Measurements from ENCODE around the gene CCDC82. TPM values are rescaled to one million over a fixed set of nuclear protein-coding genes. Genes with fewer than 3 reads are reported as not detected.
A peak's percentile ranks its signal among the peaks of the same experiment; 100 is the strongest.

Gene CCDC82
- total RNA-seq, 2 donors from 2014 or later = 13.6 to 23.6 TPM

DNA sequence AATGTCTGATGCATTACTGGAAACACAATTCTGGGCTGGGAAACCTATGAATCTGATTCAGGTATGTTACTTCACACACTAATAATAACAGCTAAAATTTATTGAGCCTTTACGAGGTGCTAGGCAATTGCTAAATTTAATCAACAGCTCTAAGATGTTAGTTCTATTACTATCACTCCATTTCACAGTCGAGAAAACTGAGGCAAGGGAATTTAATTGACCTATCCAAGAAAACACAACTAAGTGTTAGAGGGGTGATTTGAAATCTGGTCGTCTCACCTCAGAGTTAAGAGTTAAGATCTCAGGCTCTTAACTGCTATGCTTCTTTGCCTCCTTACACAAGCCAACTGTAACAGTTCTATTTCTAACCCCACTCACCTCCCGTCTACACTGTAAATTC lies 55.5 kb downstream of the CCDC82 start:
- DNase-seq (no peak), ATAC-seq (no peak)
- intact Hi-C loops (cut with DNase I, micrococcal nuclease) = no loop called here

DNA sequence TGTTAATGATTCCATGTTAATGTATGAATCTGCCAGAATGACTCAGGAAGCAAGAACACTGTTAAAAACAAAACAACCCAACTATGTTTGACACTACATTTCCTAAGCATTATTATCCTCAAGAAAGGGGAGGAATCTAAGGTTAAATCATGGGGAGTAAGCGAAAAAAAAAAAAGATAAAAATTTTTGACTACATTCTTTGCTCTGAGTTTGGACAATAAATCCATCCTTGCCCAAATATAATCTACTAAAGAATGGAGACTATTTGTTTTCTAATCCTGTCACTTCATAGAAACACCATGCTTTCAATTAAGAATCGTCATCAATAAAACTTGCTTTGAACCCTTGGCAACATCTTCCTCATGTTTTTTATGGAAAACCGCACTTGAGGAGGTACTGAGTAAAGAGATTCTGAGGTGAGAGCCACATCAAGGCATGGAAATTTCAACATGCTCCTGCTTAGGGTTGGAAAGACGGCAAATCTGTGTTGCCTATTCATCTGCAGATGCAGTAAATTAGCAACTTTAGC lies 56.5 kb downstream of the CCDC82 start:
- intact Hi-C loops (cut with DNase I, micrococcal nuclease) = no loop called here
- ATAC-seq = no peak

DNA sequence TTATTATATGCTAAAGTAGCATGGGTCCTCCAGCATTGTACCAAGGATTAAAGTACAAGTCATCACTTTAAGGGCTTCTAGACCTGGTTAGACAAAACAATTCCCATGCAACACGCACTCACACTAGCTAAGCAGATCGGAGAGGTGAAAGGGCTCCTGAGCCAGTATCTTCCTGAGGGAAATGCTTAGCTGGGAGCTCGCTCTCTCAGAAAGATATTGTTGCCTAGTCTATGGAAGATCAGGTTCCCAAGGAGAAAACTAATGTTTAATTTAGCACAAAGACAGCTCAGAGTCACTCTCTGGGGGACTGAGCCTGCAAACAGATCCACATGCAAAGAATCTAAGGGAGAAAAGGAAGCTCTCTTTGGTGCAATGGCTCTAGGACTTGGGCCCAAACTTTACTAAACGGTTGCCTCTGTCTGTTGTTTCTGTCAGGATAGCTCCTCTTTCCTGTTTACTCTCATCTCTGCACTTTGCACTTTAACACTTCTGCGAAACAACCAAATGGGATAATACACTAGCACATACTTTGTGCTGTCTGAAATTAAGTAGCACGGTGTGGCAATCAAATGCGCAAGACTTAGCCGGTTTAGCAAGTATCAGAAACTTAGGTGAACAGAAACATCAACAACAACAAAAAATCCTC lies 57.5 kb downstream of the CCDC82 start:
- intact Hi-C loops (cut with DNase I, micrococcal nuclease) = no loop called here
- no peak for DNase-seq
- ATAC-seq = peak; percentile 71

More for the DNA sequence above, 56.5 kb downstream of the CCDC82 start:
- no peak for DNase-seq

DNA sequence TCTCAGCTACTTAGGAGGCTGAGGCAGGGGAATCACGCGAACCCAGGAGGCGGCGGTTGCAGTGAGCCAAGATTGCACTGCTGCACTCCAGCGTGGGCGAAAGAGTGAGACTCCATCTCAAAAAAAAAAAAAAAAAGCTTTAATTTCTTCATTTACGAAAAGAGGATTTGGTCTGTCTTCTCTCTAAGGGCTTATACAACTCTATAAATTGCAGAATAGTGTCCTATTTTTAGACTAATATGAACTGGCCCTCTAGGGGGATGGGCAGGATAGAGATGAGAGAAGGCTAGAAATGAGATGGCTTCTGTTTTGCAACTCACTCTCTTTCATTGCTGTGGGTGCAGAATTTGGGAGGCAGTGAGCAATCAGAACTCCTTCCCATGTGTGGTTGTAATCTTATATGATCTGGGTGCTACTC lies 58.0 kb downstream of the CCDC82 start:
- DNase-seq = no peak
- ATAC-seq = no peak
- intact Hi-C loops (cut with DNase I, micrococcal nuclease) = no loop called here

DNA sequence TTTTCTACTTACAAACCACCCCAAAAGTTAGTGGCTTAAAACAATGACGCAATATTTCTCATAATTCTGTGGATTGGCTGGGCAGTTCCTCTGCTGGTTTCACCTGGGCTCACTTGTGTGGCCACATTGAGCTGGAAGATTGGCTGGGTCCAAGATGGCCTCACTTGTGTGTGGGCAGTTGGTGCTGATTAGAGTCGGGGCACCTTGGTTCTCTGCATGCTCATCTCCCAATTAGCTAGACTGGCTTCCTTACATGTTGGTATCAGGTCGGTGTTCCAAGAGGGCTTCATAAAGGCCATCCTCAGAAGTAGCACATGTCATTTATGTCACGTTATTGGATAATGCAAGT lies 59.2 kb downstream of the CCDC82 start:
- ATAC-seq (no peak), DNase-seq (no peak)
- intact Hi-C loops (cut with DNase I, micrococcal nuclease) = no loop called here

DNA sequence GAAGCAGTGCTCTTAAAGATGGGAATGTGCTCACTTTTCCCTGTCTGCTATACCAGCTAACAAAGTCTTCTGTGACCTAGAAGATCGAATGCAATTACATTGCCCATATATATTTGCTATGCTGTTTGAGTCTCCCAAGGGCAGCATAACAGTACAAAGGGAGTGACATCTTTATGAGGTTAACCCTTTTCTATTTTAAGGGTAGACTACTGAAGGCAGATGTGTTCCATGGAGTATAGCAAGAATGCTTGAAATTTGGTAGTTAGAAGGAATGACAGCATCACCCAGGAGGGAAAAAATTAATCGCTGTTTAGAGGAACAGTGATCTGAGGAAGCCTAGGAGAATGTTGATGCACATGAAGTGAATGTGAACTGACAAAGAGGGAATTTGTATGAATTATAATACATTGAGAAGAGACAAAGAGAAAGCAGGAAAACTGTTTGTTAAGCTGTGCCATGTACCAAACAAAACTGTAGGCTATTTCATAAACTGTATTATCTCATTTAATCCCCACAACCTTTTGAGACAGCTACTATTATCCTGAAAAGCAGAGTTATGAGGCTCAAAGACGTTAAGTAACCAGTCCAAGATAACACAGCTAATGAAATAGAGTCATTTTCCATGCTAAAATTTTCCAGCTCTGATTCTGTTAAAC lies 59.7 kb downstream of the CCDC82 start:
- ATAC-seq = no peak
- DNase-seq = no peak
- intact Hi-C loops (cut with DNase I, micrococcal nuclease) = no loop called here

DNA sequence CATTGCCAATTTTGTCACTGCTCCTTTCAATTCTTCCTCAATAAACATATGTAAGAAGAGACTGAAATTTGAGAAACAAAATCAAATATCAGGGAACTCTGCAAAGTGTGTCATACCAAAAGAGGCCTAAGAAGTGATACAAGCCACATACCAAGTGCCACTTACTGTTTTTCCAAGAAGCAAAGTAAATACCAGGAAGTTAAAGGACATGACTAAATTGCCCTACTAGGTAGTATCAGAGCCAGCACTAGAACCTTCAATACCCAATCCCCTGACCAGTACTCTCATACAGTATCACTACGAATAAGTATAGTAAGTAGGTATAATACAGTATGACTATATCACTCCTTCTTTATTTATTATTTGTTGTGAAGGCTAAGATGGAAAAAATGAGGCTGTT lies 60.3 kb downstream of the CCDC82 start:
- intact Hi-C loops (cut with DNase I, micrococcal nuclease) = no loop called here
- ATAC-seq (peak; percentile 52), DNase-seq (no peak)

DNA sequence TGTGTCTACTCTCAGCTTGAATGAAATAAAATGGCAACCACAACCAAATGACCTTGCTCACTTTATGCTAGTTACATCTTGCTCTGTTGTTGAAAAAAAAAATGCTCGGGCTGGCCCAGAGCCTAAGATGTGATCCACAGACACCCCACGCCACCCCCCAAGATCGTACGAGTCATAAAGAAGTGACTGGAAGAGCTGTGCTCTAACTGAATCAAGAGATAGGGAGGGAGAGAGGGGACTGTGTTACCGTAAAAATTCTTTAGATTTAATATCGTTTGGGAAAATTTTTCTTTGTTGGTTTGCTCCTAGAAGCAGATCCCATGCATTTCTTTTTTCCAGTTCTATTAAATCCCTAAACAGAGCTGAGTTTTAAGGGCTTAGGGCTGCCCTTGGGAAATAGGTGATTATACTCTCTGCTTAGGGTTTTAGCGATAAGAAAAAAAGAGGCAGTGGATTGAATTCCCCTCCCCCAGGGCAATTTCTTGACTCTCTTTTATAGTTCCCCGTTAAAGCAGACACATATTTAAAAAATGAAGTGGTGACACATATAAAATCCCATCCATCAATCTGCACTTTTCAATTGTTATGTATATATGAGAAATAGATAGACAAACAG lies 61.2 kb downstream of the CCDC82 start:
- no peak for DNase-seq
- no peak for ATAC-seq
- intact Hi-C loops (cut with DNase I, micrococcal nuclease) = no loop called here

DNA sequence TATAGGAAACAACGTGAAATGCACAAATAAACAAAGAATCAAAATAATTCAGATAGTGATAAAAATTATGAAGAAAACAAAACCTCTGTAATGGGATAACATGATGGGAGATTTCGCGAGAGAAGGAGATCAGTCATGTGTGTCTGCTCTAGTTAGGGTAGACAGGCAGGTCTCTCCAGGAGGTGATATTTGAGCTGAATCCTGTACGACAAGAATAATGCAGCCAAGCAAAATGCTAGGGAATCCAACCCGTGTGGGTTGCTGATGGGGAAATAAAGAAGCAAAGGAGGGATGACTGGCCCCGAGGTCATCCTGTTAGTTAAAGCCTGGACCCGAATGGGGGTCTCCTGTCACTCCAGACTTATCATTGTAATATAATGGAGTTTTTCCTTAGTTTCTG lies 62.8 kb downstream of the CCDC82 start:
- no peak for ATAC-seq

DNA sequence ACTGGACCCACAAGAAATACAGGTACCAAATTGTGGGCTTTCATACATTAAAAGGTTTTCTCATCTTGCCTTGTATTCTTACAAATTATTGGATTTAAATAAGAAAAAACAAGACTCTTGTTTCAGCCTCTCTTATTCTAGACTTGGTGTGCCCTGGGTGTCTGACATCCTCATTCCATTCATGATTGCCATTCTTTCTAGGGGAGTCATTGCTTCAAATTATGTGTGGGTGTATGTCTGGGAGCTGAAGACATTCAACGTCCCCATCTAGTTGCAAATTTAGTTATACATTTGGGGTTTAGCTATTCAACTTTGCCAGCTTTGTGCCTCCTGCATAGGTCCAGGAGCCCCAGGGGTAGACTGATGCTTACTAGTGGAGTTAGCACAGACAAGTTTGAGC lies 64.8 kb downstream of the CCDC82 start:
- intact Hi-C loops (cut with DNase I, micrococcal nuclease) = no loop called here
- ATAC-seq = no peak
- DNase-seq = no peak

More for the DNA sequence above, 62.8 kb downstream of the CCDC82 start:
- no peak for DNase-seq
- intact Hi-C loops (cut with DNase I, micrococcal nuclease) = no loop called here

DNA sequence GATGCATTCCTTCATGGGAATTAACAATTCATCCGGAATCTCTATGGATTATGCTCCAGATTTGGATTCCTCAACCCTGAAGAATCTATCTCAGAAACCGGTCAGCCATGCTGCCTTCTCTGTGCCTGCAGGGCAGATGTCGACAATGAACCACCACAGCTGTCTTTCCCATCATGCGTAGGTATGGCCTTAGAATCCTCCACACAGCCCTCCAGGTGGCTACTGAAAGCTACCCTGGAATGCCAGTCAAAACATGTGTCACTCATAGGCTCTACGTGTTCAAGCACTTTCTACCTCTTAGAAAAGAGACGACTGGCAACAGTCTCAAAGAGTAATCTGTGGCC lies 66.1 kb downstream of the CCDC82 start:
- no peak for DNase-seq
- ATAC-seq = no peak
- intact Hi-C loops (cut with DNase I, micrococcal nuclease) = no loop called here

DNA sequence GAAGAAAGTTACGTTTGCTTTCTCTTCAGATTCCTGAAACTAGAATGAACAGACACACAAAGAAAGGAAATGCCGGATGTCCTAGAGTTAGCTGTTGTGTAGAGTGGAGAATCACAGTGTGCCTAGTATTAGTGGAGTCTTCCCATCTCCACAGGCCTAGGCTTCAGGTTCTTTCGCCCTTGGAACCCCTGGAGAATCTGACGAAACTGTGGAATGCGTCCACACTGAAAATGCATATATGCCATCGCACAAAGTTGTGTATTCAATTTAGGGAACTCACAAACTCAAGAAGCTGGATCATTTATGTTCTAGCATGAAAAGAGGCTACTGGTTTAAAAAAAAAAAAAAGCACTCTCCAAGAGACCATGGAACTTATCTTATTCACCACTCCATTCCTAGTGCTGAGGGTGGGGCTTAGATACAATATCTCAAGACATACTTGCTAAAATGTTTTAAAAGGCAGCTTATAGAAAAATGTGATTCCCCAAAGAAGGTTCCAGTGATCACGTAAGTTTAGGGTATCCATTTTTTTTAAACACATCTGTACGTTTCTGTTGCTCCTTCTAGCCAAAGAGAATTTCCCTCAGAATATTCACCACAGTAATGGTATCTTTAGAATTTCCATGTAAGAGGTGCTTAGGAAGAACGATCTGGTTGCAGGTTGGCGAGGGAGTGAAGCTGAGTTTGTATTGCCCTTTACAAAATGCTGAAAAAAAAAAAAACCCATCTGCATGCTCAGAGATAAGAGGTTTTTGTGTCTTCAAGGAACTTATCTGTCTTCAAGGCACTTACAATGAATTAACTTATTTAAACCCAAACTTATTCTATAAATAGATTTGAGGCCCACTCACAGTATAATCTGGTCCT lies 66.7 kb downstream of the CCDC82 start:
- DNase-seq (no peak), ATAC-seq (no peak)
- intact Hi-C loops (cut with DNase I, micrococcal nuclease) = no loop called here

DNA sequence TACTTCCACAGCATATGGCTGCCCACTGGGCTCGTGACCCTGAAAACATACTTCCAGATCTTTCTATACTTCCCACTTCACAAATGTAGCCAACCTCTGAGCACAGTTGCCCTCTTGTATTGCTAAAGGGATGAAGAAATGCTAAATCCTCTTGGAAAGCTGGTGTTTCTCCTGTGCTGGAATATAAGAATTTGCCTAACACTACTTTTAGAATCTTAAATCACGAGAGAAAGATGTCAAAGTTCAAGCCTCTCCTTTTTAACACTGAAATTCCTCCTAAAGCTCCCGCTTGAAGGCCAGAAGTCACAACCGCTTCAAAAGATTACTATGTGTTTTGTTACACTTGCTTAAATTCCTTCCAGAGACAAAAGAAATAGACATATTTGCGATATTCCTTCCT lies 68.6 kb downstream of the CCDC82 start:
- intact Hi-C loops (cut with DNase I, micrococcal nuclease) = no loop called here
- ATAC-seq (no peak), DNase-seq (no peak)

DNA sequence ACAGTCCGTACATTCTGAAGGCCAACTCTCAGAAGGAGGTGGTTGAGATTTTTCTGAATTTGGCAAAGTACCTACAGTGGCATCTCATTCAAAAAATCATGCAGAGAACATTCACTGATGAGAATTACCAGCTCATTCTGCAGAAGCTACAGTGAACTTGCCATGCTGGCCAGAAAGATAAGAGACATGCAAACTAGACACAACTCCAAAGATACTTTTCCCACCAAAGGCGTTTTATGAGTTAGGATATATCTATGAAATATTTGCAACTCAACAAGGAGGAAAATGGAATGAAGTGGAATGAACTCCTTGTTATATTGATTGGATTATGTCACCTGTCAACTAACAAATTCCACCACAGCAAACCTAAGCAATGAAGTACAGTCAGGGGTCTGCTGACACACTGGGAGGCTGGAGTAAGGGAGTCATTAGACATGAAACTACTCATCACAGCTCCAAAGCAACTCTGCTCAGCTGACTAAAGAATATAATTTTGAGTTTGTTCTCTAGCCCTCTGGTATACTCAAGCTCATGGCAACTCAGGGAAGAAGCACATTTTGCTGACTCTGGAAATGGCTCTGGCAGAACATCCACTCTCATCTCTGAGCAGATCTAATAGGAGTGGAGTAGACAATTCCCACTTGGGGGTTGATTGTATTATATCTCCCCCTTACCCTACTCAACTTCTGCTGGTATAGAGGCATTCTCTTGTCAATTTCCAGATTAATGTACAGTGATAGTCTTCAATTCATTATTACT lies 69.6 kb downstream of the CCDC82 start:
- intact Hi-C loops (cut with DNase I, micrococcal nuclease) = no loop called here
- no peak for DNase-seq
- ATAC-seq = no peak

DNA sequence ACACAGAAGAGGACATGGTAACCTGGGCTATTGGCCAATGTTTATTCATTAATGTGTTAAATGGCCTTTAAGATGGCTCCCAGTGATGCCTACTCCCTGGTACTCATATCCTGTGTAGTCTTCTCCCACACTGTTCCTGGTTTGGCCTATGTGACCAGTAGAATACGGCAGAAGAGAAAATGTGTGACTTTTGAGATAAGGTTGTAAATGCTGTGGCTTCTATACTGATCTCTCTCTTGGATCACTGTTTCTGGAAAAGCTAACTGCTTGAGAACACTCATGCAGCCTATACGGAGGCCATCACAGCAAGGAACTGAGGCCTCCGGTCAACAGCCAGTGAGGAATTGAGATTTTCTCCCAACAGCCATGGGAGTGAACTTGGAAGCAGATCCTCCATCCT lies 70.9 kb downstream of the CCDC82 start:
- intact Hi-C loops (cut with DNase I, micrococcal nuclease) = no loop called here
- ATAC-seq (no peak), DNase-seq (no peak)

DNA sequence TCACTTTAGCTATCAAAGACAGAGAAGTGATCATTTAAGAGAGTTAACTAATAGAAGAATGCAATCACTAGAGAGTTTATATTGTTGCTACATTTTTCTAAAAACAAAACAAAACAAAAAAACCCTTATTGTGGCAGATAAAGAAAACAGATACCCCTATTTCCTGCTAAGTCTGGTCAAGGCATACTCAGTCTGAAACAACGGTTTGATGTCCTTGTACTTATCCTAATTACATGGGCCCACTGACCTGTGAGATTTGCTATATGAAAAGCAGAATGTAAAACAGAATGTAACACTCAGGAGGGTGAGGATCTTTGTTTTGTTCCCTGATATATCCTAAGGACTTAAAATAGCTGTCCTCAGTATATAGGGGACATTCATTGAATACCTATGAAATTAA lies 71.3 kb downstream of the CCDC82 start:
- ATAC-seq = no peak
- no peak for DNase-seq
- intact Hi-C loops (cut with DNase I, micrococcal nuclease) = no loop called here

DNA sequence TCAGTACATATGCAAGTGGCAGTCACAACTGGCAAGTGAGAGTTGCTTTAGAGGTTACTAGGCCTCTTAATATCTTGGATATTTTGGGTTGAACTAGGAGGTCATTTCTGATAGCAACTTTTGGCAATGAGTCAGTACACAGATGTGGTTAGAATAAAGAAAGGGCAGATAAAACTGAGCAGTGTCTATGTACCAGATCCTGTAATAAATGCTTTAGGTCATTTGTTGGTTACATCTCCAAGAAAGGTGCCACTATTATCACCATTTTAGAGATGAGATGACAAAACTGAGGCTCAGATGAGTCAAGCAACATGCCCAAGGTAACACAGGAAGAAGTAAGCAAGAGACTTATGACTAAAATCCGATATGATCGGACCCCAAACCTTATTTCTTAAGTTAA lies 71.7 kb downstream of the CCDC82 start:
- intact Hi-C loops (cut with DNase I, micrococcal nuclease) = no loop called here

DNA sequence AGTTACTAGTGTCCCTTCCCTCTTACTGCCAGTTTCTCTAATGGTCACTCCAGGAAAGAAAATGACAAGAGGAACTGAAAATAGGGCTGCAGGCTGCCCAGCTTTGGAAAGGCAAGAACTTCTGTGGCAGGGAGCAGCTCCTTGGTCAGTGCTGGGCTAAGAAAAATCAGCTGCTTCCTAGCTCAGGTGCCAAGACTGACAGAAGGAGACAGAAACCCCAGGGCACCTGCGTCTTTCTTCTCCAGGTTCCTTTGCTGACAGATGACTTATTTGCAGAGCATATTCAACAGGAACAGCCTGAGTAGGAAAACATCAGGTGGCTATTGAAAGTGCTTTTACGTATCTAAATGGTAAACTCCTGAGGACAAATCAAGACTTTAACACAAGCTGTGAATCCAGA lies 72.1 kb downstream of the CCDC82 start:
- DNase-seq (no peak), ATAC-seq (no peak)
- intact Hi-C loops (cut with DNase I, micrococcal nuclease) = no loop called here

More for the DNA sequence above, 71.7 kb downstream of the CCDC82 start:
- DNase-seq (no peak), ATAC-seq (no peak)

DNA sequence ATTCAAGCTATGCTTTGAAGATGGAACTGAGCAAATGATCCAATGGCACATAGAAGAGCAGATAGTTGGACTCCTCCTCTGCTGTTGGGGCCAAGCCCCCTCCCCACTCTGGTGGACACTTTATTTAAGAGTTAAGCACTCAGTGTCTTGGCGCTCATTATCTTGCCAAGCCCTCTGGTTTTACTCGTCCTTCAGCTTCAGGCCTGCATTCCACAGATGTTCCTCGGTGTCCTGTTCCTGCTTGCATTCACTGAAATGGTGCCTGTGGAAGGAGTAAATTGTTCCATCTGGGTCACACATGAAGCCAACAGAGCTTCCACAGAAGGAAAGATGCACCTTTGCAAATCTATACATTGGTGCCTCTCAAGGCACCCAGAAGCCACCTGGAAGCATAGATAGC lies 72.8 kb downstream of the CCDC82 start:
- no peak for DNase-seq
- intact Hi-C loops (cut with DNase I, micrococcal nuclease) = no loop called here
- no peak for ATAC-seq
